SIG-M5 treated with dmso at 0.1 percent for 504 hours (cell line): ENCODE measurements around the gene RNU6-1.

Experiments
- DNase-seq: peaks from one replicate; lab custom pipeline; 2025; ENCODE audit not compliant: unreplicated experiment; lab: John Stamatoyannopoulos, UW

Gene RNU6-1

DNA sequence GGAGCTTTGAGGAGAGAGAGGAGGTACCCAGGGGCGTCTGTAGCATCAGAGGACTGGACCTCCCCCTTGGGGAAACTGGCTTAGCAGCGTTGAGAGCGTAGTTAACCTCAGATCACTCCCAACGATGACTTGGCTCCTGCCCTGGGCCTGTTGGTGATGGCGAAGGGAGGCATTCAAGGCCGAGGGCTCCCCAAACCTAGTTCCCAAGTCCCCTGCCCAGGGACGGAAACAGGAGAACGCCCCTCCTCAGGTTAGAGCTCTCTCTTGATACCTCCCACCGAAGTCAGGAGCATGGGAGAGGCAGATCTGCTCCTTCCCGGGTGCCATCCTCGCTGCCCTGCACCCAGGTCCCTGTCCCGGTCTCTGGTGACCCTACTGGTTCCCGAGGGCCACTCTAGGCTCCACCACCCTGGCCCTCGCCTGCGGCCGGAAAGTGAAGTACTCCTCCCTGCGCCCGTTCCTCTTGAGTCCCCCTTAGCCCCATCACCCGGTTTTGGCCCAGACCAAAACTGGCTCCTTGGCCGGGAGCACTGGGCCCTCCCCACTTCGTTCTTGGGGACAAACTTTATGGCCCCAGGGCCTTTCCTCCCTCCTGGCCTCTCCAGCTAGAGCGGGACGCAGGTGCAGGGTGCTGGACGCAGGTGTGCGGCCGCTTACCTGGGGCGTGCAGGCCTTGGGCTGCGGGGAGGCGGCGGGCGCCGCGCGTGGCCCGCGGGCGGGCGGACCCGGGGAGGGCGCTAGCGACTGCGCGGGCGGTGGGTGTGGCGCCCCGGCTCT is 17.1 kb downstream of the RNU6-1 start:
- DNase-seq: no peak

DNA sequence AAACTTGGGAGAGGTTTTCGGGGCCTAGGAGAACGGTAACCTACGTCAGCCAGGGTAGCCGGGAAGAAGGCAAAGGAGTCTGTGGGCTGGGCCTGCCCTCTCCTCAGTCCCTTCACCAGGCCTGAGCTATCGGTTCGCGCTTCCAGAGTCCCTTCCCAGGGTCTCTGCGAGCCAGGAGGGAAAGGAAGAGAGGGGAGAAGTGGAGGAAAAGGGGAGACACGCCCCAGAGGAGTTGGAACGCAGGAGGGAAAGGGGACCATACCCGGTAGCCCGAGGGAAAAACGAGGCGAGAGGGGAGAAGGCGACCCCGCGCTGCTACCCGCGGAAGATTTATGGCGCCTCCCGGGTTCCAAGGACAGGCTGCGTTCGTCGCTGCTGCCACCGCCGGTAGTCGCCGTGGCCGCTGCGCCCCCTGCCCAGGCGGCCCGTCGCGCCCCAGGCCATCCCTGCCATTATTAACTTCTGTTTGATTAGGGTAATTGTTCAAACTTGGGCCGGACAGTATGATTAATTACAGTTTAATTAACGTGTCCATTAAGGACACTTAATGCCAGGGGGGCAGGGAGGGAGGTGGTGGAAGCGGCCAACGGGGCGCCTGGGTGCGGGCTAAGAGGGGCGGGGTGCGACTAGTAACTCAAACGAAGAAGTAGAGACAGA is 17.9 kb downstream of the RNU6-1 start:
- DNase-seq: no peak

- no peak for DNase-seq
Observed at GRCh38 chr15:67820992-67821783, 18.7 kb downstream of the RNU6-1 start.

GRCh38 chr15:67820122-67820991 is 19.5 kb downstream of the RNU6-1 start:
- no peak for DNase-seq

GRCh38 chr15:67819636-67820035 is 20.2 kb downstream of the RNU6-1 start:
- no peak for DNase-seq

DNA sequence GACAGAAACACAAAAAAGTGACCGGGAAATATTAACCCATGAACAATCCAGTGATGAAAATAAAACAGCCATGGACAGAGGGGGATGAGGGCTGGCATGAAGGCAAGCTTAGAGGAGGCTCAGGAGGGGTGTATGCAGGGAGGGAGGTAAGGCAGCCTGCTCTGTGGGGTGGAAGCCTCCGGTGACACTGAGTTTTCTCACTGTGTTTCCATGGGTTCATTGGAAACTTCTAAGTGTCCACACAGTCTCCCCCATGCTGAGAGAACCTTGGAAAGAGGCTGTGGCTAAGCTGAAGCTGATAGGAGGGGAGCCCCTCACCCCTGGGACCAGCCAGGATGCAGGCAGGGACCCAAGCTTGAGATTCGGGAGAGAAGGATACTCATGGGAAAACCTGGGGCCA is 21.4 kb downstream of the RNU6-1 start:
- no peak for DNase-seq

DNA sequence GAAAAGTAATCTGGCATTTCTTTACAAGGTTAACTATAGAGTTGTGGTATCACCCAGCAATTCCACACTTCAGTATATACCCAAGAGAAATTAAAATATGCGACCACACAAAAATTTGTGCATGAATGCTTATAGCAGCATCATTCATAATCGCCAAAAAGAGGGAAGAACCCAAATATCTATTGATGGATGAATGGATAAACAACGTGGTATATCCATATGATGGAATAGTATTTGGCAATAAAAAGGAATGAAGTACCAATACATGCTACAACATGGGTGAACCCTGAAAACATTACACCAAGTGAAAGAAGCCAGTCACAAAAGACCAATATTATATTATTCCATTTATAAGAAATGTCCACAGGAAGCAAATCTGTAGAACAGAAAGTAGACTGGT is 23.2 kb downstream of the RNU6-1 start:
- no peak for DNase-seq

- no peak for DNase-seq
Observed at GRCh38 chr15:67815036-67815592, 24.7 kb downstream of the RNU6-1 start.

- no peak for DNase-seq
Observed at GRCh38 chr15:67813104-67813634, 26.7 kb downstream of the RNU6-1 start.

DNA sequence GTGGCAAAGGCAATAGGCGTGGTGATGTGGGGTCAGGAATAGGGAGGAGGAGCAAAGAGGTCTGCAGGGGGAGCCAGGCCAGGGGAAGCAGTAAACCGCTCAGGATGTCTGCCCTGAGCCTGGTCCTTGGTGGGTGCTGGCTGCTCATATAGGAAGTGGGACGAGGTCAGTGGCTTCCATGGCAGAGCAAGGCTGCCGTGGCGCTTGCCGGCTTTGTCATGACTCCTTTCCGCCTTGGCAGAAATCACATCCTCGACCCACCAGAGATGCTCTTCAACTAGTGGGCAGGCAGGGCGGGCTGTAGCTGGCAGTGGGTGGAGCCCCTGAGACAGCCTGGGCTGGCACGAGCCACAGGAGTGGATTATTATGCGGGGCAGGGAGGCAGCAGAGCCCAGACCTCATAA is 27.6 kb downstream of the RNU6-1 start:
- DNase-seq: no peak

- DNase-seq: no peak
Observed at GRCh38 chr15:67809866-67810265, 30.0 kb downstream of the RNU6-1 start.

GRCh38 chr15:67809441-67809840 is 30.4 kb downstream of the RNU6-1 start:
- no peak for DNase-seq

- no peak for DNase-seq
Observed at GRCh38 chr15:67808821-67809220, 31.0 kb downstream of the RNU6-1 start.

DNA sequence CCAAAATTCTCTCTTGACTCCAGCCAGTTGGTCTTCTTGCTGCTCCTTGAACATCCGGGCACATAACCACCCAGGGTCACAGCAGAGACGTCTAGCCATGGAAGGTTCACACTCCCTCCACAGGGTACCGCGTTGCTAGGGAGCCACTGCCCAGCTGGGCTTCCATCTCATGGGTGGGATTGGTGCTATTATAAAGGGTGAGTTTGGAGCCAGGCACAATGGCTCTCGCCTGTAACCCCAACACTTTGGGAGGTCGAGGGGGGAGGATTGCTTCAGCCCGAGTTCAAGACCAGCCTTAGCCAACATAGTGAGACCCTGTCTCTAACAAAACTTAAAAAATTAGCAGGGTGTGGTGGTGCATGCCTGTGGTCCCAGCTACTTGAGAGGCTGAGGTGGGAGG is 32.0 kb downstream of the RNU6-1 start:
- DNase-seq: no peak

- DNase-seq: no peak
Observed at GRCh38 chr15:67807141-67807540, 32.7 kb downstream of the RNU6-1 start.

DNA sequence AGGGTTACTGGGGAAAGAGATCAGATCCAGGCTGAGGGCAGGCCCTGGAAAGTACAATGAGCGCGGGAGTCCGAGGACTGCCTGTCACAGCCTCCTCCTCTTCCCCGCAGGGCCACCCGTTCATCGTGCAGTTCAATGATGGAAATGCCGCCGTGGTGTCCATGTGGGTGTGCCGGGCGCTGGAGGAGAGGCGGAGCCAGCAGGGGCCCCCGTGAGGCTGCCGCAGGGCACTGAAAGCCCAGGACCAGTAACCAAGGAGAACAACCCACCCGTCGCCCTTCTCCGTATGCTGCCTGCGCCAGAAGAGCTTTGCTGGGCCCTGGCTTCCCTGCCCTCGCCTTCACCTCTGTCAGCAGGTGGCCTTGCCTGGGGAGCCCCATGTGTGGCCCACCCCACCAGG is 33.3 kb downstream of the RNU6-1 start:
- no peak for DNase-seq

GRCh38 chr15:67805666-67806516 is 34.0 kb downstream of the RNU6-1 start:
- DNase-seq: no peak

DNA sequence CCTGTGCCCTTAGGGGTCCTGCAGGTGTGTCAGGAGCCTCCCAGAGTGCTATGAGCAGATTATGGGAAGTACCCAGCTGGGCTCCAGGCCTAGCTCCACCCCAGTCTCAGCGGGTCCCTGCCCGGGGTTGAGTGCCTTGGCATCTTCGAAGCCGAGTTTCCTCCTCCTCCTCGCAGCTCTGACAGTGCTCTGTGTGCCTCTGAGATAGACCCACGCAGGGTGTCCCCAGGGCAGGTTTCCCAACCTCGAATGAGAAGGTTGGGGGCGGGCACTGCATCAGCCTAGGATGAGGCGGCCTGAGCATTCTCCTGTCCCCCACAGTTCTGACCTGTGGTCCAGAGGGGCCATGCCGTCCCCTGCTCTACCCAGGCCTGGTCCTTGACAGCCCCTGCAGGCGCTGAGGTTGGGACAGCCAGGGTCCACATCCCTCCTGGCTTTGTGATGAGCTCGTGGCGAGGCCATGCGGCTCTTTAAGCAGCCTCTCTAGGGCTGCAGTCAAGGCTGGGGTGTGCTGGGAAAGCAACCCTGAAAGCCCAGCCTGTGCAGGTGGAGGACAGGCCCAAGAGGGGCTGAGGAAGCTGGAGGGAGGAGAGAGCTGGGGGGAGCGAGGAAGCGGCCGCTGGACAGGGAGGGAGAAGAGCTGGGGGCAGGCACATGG is 34.7 kb downstream of the RNU6-1 start:
- DNase-seq: no peak
